Neural progenitor cell (in vitro differentiated cells): ENCODE results near the gene CD33. TPM values are rescaled to one million over a fixed set of nuclear protein-coding genes. Genes with fewer than 3 reads are reported as not detected.

ENCODE experiments used
- DNase-seq: peaks from one replicate; pipeline ENCODE4 v3.0.0-alpha.2; 2016; ENCODE audit warnings: low spot score
- H2AFZ ChIP-seq: fragments of 200-600 bp; sonication (generic); replicated peaks from 2 replicates; pipeline ENCODE4 v1.6.1; 2016; ENCODE audit warnings: antibody characterized with exemption
- H3F3A ChIP-seq: fragments of 200-600 bp; sonication (generic); 2 replicates; pipeline ENCODE4 v1.6.1; 2016; ENCODE audit warnings: antibody characterized with exemption, low read depth
- H3K27ac ChIP-seq: fragments of 200-600 bp; sonication (generic); 2 replicates; pipeline ENCODE4 v1.5.1; 2016; ENCODE audit warnings: mild to moderate bottlenecking
- H3K27me3 ChIP-seq: fragments of 200-600 bp; sonication (generic); 2 replicates; pipeline ENCODE4 v1.6.1; 2016; ENCODE audit warnings: mild to moderate bottlenecking, moderate library complexity
- H3K36me3 ChIP-seq: fragments of 200-600 bp; sonication (generic); 2 replicates; pipeline ENCODE4 v1.5.1; 2016
- H3K4me1 ChIP-seq: fragments of 200-600 bp; sonication (generic); 2 replicates; pipeline ENCODE4 v1.6.1; 2016; ENCODE audit warnings: mixed run types
- H3K4me2 ChIP-seq: fragments of 200-600 bp; sonication (generic); 2 replicates; pipeline ENCODE4 v1.6.1; 2016
- H3K4me3 ChIP-seq: fragments of 200-600 bp; sonication (generic); 2 replicates; pipeline ENCODE4 v1.5.1; 2016
- H3K79me2 ChIP-seq: fragments of 200-600 bp; sonication (generic); 2 replicates; pipeline ENCODE4 v1.6.1; 2016; ENCODE audit warnings: low read depth
- H3K9ac ChIP-seq: fragments of 200-600 bp; sonication (generic); 2 replicates; pipeline ENCODE4 v1.6.1; 2016
- H3K9me3 ChIP-seq: fragments of 200-600 bp; sonication (generic); 2 replicates; pipeline ENCODE4 v1.5.1; 2016; ENCODE audit warnings: low read depth
- H4K20me1 ChIP-seq: fragments of 200-600 bp; sonication (generic); 2 replicates; pipeline ENCODE4 v1.6.1; 2016; ENCODE audit warnings: low read depth
- H3K27ac Mint-ChIP-seq: 3 replicates; pipeline ENCODE4 v1.8.0; 2021; ENCODE audit warnings: mixed read lengths
- H3K27me3 Mint-ChIP-seq: 2 replicates; pipeline ENCODE4 v1.8.0; 2022; ENCODE audit warnings: low read depth, mild to moderate bottlenecking, inconsistent platforms, moderate library complexity, mixed read lengths; ENCODE audit not compliant: insufficient read depth
- H3K36me3 Mint-ChIP-seq: 3 replicates; pipeline ENCODE4 v1.8.0; 2021; ENCODE audit warnings: mixed read lengths
- H3K4me1 Mint-ChIP-seq: 3 replicates; pipeline ENCODE4 v1.8.0; 2021; ENCODE audit warnings: mixed read lengths
- H3K4me3 Mint-ChIP-seq: 3 replicates; pipeline ENCODE4 v1.8.0; 2021; ENCODE audit warnings: mild to moderate bottlenecking, moderate library complexity, mixed read lengths
- H3K9me3 Mint-ChIP-seq: 3 replicates; pipeline ENCODE4 v1.8.0; 2020; ENCODE audit warnings: mixed read lengths
- EZH2 ChIP-seq: fragments of 200-600 bp; sonication (generic); IDR thresholded peaks from 2 replicates; pipeline ENCODE4 v1.6.1; 2017; ENCODE audit warnings: antibody characterized with exemption, mild to moderate bottlenecking, moderate library complexity
- EZH2phosphoT487 ChIP-seq: fragments of 200-600 bp; sonication (generic); IDR thresholded peaks from 2 replicates; pipeline ENCODE4 v1.6.1; 2017; ENCODE audit warnings: antibody characterized with exemption
- total RNA-seq: library from RNA; depleted of rRNA; stranded (reverse); fragments of >200 nt; gene quantifications from 2 replicates; pipeline ENCODE4 v1.2.3, GENCODE V29; 2015; ENCODE audit warnings: low replicate concordance
- TF ChIP-seq, protein P1 (sequence below): fragments of 200-600 bp; sonication (generic); IDR thresholded peaks from 2 replicates; pipeline ENCODE4 v1.5.1; 2017; ENCODE audit warnings: antibody characterized with exemption, mild to moderate bottlenecking

CD33 gene
- total RNA-seq, 1 donor from 2014 or later = not detected

- Histone ChIP-seq H4K20me1 (no peaks in the 10 kb centered on the region), H3K9me3 (no peaks in the 10 kb centered on the region), H2AFZ (no peak overlapping the region), H3K4me3 (no peak overlapping the region), H3K36me3 (no peaks in the 10 kb centered on the region), H3F3A (no peaks in the 10 kb centered on the region), H3K79me2 (no peaks in the 10 kb centered on the region), H3K27me3 (no peaks in the 10 kb centered on the region), H3K27ac (no peak overlapping the region), H3K9ac (no peak overlapping the region), H3K4me1 (no peaks in the 10 kb centered on the region), H3K4me2 (no peak overlapping the region)
- Mint-ChIP-seq H3K4me3 (no peak overlapping the region), H3K27ac (no peak overlapping the region), H3K27me3 (no peaks in the 10 kb centered on the region), H3K36me3 (no peaks in the 10 kb centered on the region), H3K9me3 (peaks cover 3% of the 10 kb centered on the region), H3K4me1 (peaks cover 10% of the 10 kb centered on the region)
- DNase-seq = no peak
- TF ChIP-seq, protein P1, sequence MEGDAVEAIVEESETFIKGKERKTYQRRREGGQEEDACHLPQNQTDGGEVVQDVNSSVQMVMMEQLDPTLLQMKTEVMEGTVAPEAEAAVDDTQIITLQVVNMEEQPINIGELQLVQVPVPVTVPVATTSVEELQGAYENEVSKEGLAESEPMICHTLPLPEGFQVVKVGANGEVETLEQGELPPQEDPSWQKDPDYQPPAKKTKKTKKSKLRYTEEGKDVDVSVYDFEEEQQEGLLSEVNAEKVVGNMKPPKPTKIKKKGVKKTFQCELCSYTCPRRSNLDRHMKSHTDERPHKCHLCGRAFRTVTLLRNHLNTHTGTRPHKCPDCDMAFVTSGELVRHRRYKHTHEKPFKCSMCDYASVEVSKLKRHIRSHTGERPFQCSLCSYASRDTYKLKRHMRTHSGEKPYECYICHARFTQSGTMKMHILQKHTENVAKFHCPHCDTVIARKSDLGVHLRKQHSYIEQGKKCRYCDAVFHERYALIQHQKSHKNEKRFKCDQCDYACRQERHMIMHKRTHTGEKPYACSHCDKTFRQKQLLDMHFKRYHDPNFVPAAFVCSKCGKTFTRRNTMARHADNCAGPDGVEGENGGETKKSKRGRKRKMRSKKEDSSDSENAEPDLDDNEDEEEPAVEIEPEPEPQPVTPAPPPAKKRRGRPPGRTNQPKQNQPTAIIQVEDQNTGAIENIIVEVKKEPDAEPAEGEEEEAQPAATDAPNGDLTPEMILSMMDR = no peak
- no peak for TF ChIP-seq EZH2phosphoT487
- TF ChIP-seq EZH2 = no peak
Measured at GRCh38 chr19:51272183-51272810, 47.4 kb downstream of the CD33 start.

- Histone ChIP-seq H2AFZ (no peak overlapping the region), H3K79me2 (no peaks in the 10 kb centered on the region), H3K9ac (no peak overlapping the region), H4K20me1 (no peaks in the 10 kb centered on the region), H3K9me3 (no peaks in the 10 kb centered on the region), H3K27ac (no peak overlapping the region), H3K36me3 (no peaks in the 10 kb centered on the region), H3K4me2 (no peak overlapping the region), H3K4me3 (no peak overlapping the region), H3F3A (no peaks in the 10 kb centered on the region), H3K27me3 (no peaks in the 10 kb centered on the region), H3K4me1 (no peaks in the 10 kb centered on the region)
- no peaks in the 10 kb centered on the region for H3K36me3 Mint-ChIP-seq
- no peak overlapping the region for H3K27ac Mint-ChIP-seq
- no peak overlapping the region for H3K4me3 Mint-ChIP-seq
- no peaks in the 10 kb centered on the region for H3K27me3 Mint-ChIP-seq
- H3K9me3 Mint-ChIP-seq = peaks cover 3% of the 10 kb centered on the region
- peaks cover 10% of the 10 kb centered on the region for H3K4me1 Mint-ChIP-seq
- DNase-seq = no peak
- TF ChIP-seq, protein P1 = no peak
- TF ChIP-seq EZH2 = no peak
- TF ChIP-seq EZH2phosphoT487 = no peak
Measured at GRCh38 chr19:51274049-51274770, 49.3 kb downstream of the CD33 start.

DNA sequence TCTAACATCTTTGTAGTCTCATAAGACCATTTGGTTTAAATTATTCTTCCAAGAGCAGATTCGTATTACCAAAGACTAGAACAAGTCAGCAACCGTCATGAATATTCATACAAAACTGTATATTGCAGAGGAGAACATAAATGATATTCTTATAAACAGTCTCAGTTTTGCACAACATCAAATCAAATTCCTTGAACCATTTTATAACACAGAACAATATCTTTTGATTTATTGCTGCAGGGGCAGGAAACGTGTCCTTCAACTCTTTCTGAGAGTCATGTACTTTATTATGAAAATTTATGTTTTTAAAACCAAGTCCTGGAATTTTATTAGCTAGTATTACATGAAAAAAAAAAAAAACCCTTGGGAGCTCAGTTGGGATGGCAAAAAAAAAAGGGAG is 52.2 kb downstream of the CD33 start:
- H3K79me2 ChIP-seq = no peaks in the 10 kb centered on the region
- no peaks in the 10 kb centered on the region for H3K9me3 ChIP-seq
- no peak for TF ChIP-seq EZH2phosphoT487
- no peak for TF ChIP-seq EZH2
- TF ChIP-seq, protein P1 = no peak
- peaks cover 3% of the 10 kb centered on the region for H3K9me3 Mint-ChIP-seq
- H3K4me1 ChIP-seq = no peaks in the 10 kb centered on the region
- H3K4me1 Mint-ChIP-seq = no peaks in the 10 kb centered on the region
- no peak overlapping the region for H3K9ac ChIP-seq
- no peaks in the 10 kb centered on the region for H3F3A ChIP-seq
- peaks cover 2% of the 10 kb centered on the region for H3K27me3 Mint-ChIP-seq
- no peak overlapping the region for H2AFZ ChIP-seq
- H3K4me2 ChIP-seq = no peak overlapping the region
- no peak overlapping the region for H3K4me3 Mint-ChIP-seq
- no peak for DNase-seq
- no peaks in the 10 kb centered on the region for H4K20me1 ChIP-seq
- H3K36me3 ChIP-seq = no peaks in the 10 kb centered on the region
- no peak overlapping the region for H3K27ac ChIP-seq
- H3K4me3 ChIP-seq = no peak overlapping the region
- no peaks in the 10 kb centered on the region for H3K27me3 ChIP-seq
- no peak overlapping the region for H3K27ac Mint-ChIP-seq
- H3K36me3 Mint-ChIP-seq = no peaks in the 10 kb centered on the region
